ENCODE results near the gene CCDC70.

- TF ChIP-seq CTCF (conservative IDR thresholded peaks at IDR 0.05; ENCODE audit: low read depth, low read length) (no peak), EZH2 (IDR thresholded peaks at IDR 0.05; ENCODE audit: low read length, unreplicated experiment) (no peak)
Observed at GRCh38 chr13:51831519-51831918, 30.2 kb upstream of the CCDC70 start.
